Lung (tissue), 12 donors: Measurements from ENCODE around the gene MYCN. TPM values are rescaled to one million over a fixed set of nuclear protein-coding genes. Genes with fewer than 3 reads are reported as not detected.
"Not testable (repeated sequence)": the region's sequence is repeated elsewhere in the genome, so short reads cannot be mapped to it uniquely, and the experiment has no call there.

ENCODE experiments used
- ATAC-seq: fragments of 200-7000 bp; cut with Tn5 transposase; one replicate; pipeline ENCODE4 v1.9.1; 2020; ENCODE audit warnings: moderate number of reproducible peaks; ENCODE audit not compliant: insufficient read depth, low FRiP score
- DNase-seq, 3 donors: peaks; one replicate each; pipeline ENCODE4 v3.0.0-alpha.2; 2013 to 2017
- H3K27ac ChIP-seq, 2 donors: one replicate each; pipeline ENCODE4 v1.5.1; 2013; ENCODE audit warnings: mild to moderate bottlenecking in 2 of 2, moderate library complexity in 2 of 2, control low read depth in 1 of 2, inconsistent platforms in 1 of 2, low read depth in 1 of 2, low read length in 1 of 2
- H3K27me3 ChIP-seq, 3 donors: one replicate each; pipeline ENCODE4 v1.5.1; 2013; ENCODE audit warnings: low read length in 2 of 3; ENCODE audit not compliant: control insufficient read depth in 3 of 3, insufficient read depth in 3 of 3
- H3K36me3 ChIP-seq, 4 donors: one replicate each; pipeline ENCODE4 v1.5.1; 2013; ENCODE audit warnings: low read length in 4 of 4, mild to moderate bottlenecking in 1 of 4, moderate library complexity in 1 of 4; ENCODE audit not compliant: control insufficient read depth in 4 of 4, insufficient read depth in 4 of 4
- H3K4me1 ChIP-seq, 5 donors: one replicate each; pipeline ENCODE4 v1.5.1; 2013; ENCODE audit warnings: low read length in 5 of 5, mild to moderate bottlenecking in 2 of 5, moderate library complexity in 1 of 5; ENCODE audit not compliant: control insufficient read depth in 5 of 5, insufficient read depth in 5 of 5
- H3K4me3 ChIP-seq: one replicate; pipeline ENCODE4 v1.5.1; 2013; ENCODE audit warnings: mild to moderate bottlenecking, control low read depth, moderate library complexity
- H3K9ac ChIP-seq, 2 donors: one replicate each; pipeline ENCODE4 v1.5.1; 2013; ENCODE audit warnings: low read length in 2 of 2, control low read depth in 1 of 2; ENCODE audit not compliant: insufficient read depth in 1 of 2
- H3K9me3 ChIP-seq, 4 donors: one replicate each; pipeline ENCODE4 v1.5.1; 2013; ENCODE audit warnings: low read length in 3 of 4, mild to moderate bottlenecking in 1 of 4, moderate library complexity in 1 of 4; ENCODE audit not compliant: control insufficient read depth in 4 of 4, insufficient read depth in 3 of 4
- WGBS, 2 donors: extraction: QIAGEN DNeasy Blood & Tissue Kit; methylation state at CpG; one replicate each; pipeline ENCODE4 v1.1.7; 2013; 5-methylcytosine and 5-hydroxymethylcytosine counted together
- polyA plus RNA-seq, 2 donors: library from polyadenylated mRNA; stranded (reverse); fragments of 200-250 nt; gene quantifications; one replicate each; pipeline ENCODE4 v1.2.1, GENCODE V29; 2013
- total RNA-seq, 2 donors: library from RNA; depleted of rRNA in 1 of 2; stranded (reverse); fragments of >200 nt in 1 of 2; gene quantifications; one replicate each; pipeline ENCODE4 v1.2.1, GENCODE V29; 2014 to 2021
- TF ChIP-seq, protein P1 (sequence below): IDR thresholded peaks from 2 replicates; pipeline ENCODE4 v1.5.1; 2012; ENCODE audit warnings: mild to moderate bottlenecking; ENCODE audit errors: control extremely low read depth, extremely low read depth
- donor health status: control.
- donor health status: control.
- donor health status: Bipolar disorder and iron deficiency.
- donor health status: healthy.
- donor health status: DM: yes; HTN: yes; CAD: no.

The MYCN gene
- total and polyA plus RNA-seq, 4 donors = 0.16 to 5.2 (median 0.36) TPM

DNA sequence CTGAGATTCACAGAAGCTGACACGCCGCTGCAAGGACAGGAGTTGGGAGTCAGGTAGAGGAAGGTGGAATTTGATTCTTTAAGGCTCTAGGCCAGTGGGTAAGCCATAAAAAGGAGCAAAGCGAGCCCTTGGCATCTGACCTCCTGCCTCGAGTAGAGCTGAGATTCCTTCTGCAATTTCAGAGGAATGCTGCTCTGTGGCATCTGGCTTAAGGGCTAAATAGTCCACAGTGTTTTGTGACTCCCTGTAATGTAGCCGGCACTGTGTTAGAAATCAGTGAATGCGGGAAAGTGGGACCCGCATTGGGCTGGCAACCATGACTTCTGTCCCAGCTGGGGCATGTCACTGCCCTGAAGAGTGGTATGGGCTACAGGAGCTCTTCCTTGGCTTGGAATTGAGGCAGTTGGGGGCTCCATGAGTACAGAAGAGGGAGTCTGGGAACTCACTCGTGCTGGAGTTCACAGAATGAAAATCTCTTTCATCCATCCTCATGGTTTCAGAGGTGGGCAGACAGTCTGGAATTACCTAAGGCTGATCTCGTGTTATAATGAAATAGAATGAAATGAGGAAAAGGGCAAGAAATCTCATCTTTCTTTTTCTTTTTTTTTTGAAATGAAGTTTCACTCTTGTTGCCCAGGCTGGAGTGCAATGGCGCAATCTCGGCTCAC, 12.7 kb upstream of the MYCN start:
- Histone ChIP-seq H3K9ac (no peak overlapping the region), H3K27me3 (peaks cover 0 to 4% (median 0%) of the 10 kb centered on the region in 3 donors), H3K36me3 (no peaks in the 10 kb centered on the region), H3K9me3 (no peaks in the 10 kb centered on the region), H3K27ac (no peak overlapping the region), H3K4me1 (no peaks in the 10 kb centered on the region), H3K4me3 (no peak overlapping the region)
- ATAC-seq (no peak), DNase-seq (no peak)
- 87 to 92% methylated on average over 11 of the region's 11 CpGs for WGBS, 2 donors
- TF ChIP-seq, protein P1, sequence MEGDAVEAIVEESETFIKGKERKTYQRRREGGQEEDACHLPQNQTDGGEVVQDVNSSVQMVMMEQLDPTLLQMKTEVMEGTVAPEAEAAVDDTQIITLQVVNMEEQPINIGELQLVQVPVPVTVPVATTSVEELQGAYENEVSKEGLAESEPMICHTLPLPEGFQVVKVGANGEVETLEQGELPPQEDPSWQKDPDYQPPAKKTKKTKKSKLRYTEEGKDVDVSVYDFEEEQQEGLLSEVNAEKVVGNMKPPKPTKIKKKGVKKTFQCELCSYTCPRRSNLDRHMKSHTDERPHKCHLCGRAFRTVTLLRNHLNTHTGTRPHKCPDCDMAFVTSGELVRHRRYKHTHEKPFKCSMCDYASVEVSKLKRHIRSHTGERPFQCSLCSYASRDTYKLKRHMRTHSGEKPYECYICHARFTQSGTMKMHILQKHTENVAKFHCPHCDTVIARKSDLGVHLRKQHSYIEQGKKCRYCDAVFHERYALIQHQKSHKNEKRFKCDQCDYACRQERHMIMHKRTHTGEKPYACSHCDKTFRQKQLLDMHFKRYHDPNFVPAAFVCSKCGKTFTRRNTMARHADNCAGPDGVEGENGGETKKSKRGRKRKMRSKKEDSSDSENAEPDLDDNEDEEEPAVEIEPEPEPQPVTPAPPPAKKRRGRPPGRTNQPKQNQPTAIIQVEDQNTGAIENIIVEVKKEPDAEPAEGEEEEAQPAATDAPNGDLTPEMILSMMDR = no peak

DNA sequence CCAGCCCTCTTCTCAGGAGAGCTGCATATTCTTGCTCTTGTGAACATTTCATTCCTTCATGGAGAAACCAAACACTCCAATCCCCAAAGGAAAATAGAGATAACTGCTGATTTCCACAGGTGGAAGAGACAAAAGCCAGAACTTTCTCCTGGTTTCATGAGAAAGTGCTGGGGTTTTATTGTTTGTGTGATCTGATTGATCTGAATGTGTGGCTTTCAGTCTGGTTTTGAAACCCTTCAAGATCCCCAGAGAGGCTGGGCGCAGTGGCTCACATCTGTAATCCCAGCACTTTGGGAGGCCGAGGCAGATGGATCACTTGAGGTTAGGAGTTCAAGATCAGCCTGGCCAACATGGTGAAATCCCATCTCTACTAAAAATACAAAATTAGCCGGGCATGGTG, 11.3 kb upstream of the MYCN start:
- H3K4me3 ChIP-seq, H3K27ac ChIP-seq, DNase-seq, H3K27me3 ChIP-seq, ATAC-seq, H3K9me3 ChIP-seq, H3K4me1 ChIP-seq, H3K36me3 ChIP-seq, H3K9ac ChIP-seq: not testable (repeated sequence)
- 94 to 96% methylated on average over 3 of the region's 3 CpGs for WGBS, 2 donors

DNA sequence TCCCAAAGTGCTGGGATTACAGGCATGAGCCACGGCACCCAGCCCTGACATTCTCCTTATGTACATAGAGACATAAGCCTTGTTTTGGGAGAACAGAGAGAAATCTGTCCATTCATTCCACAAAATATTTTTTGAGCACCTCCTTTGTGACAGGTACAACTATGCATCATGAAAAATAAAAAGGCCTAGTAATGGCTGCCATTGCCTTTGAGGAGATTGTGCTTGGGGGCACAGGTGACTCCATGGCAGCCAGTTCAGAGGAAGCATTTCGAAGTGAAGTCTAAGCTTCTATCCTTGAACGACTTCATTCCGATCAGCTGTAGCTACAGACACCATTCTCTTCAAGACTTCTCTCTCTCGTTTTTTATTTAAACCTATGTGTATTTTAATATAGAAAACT, 10.5 kb upstream of the MYCN start:
- Histone ChIP-seq H3K9ac (no peak overlapping the region), H3K27ac (no peak overlapping the region), H3K9me3 (no peaks in the 10 kb centered on the region), H3K27me3 (no peaks in the 10 kb centered on the region), H3K4me3 (no peak overlapping the region), H3K36me3 (no peaks in the 10 kb centered on the region), H3K4me1 (no peaks in the 10 kb centered on the region)
- DNase-seq = no peak
- TF ChIP-seq, protein P1 = no peak
- WGBS, 2 donors = 91 to 97% methylated on average over 5 of the region's 5 CpGs
- ATAC-seq = no peak

DNA sequence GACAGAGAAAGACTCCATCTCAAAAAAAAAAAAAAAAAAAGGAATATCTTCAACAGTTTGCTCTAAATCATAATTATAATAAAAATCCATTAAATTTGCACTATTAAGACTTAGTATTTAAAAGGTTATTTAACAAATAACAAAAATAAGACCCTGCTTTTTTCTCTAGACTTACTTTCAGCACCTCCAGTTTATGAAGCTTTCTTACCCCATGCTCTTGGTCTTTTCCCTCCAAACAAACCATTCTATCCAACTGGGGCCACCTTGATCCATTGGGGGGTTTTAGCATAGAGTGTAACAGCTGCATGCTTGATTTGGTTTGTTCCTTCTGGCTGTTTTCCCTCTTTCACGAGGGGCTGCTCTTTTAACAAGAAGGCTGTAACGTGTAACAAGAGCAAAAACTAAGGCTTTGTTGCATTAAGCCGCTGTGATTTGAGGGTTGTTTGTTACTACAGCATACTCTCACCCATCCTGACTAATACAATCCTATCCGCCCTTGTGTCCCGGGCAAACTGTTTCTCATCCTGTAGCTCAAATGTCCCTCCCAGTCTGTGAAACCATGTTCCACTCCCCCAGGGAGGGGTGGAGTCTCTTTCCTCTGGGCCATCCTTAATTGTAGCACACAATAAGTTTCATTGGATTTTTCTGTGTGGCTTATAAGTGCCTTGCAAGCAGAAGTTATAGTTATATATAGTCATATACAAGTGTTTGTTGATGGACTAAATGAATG, 9.6 kb upstream of the MYCN start:
- no peak overlapping the region for H3K4me3 ChIP-seq
- no peaks in the 10 kb centered on the region for H3K4me1 ChIP-seq
- no peak overlapping the region for H3K27ac ChIP-seq
- WGBS, 2 donors = 87 to 93% methylated on average over 5 of the region's 5 CpGs
- H3K27me3 ChIP-seq = no peaks in the 10 kb centered on the region
- TF ChIP-seq, protein P1 = no peak
- DNase-seq = no peak
- H3K9ac ChIP-seq = no peak overlapping the region
- ATAC-seq = no peak
- no peaks in the 10 kb centered on the region for H3K9me3 ChIP-seq
- H3K36me3 ChIP-seq = no peaks in the 10 kb centered on the region
